GM19452 (cell line): ENCODE measurements around the gene SNX21.
A peak's percentile ranks its signal among the peaks of the same experiment; 100 is the strongest.

Experiments used
- ATAC-seq: cut with Tn5 transposase; IDR thresholded peaks from one replicate; pipeline ENCODE4 v1.9.1; 2021; ENCODE audit not compliant: unreplicated experiment

SNX21 gene

GRCh38 chr20:45878076-45878761 is 44.6 kb downstream of the SNX21 start:
- no peak for ATAC-seq

- ATAC-seq = peak; percentile 98
Observed at GRCh38 chr20:45880988-45881788, 47.6 kb downstream of the SNX21 start, which contains the start of gene ZSWIM1. Gene ZSWIM1 (plus strand): TSS chr20:45881227. CDS start chr20:45882593, 1,366 bp downstream.

GRCh38 chr20:45882469-45883099 is 49.0 kb downstream of the SNX21 start:
- no peak for ATAC-seq

GRCh38 chr20:45883100-45883469 is 49.5 kb downstream of the SNX21 start:
- no peak for ATAC-seq

- ATAC-seq = no peak
Observed at GRCh38 chr20:45886590-45887345, 53.2 kb downstream of the SNX21 start.

- ATAC-seq = no peak
Observed at GRCh38 chr20:45887346-45887715, 53.7 kb downstream of the SNX21 start, which contains the start of gene SPATA25. Gene SPATA25 (minus strand): TSS chr20:45887622. CDS start chr20:45887590, 32 bp downstream.

GRCh38 chr20:45888681-45889080 is 55.1 kb downstream of the SNX21 start:
- ATAC-seq = no peak

- no peak for ATAC-seq
Observed at GRCh38 chr20:45890077-45890984, 56.7 kb downstream of the SNX21 start.

- ATAC-seq = peak; percentile 73
Observed at GRCh38 chr20:45890985-45891983, 57.7 kb downstream of the SNX21 start, which contains the start of the genes CTSA and NEURL2. Gene CTSA (plus strand): TSS chr20:45891335. CDS start chr20:45891569, 234 bp downstream. Gene NEURL2 (minus strand): TSS chr20:45891208. CDS start chr20:45890991, 217 bp downstream.

GRCh38 chr20:45892049-45892825 is 58.6 kb downstream of the SNX21 start:
- ATAC-seq = no peak
